AG04450 (cell line): ENCODE measurements around the gene SLC35A2. TPM values are rescaled to one million over a fixed set of nuclear protein-coding genes. Genes with fewer than 3 reads are reported as not detected.

Experiments
- CTCF ChIA-PET: fragments of 300-600, 350-600 bp; formaldehyde crosslinking; extraction: SDS; loops from one replicate; lab custom pipeline; 2022; ENCODE audit warnings: antibody characterized with exemption, inconsistent platforms; lab: Charles Lee
- POLR2A ChIA-PET: fragments of 350-600 bp; formaldehyde crosslinking; extraction: SDS; loops from one replicate; lab custom pipeline; 2021; ENCODE audit warnings: antibody characterized with exemption, inconsistent platforms; lab: Yijun Ruan, JAX
- DNase-seq: peaks from one replicate; pipeline ENCODE4 v3.0.0-alpha.2; 2011; ENCODE audit warnings: low read depth, low spot score
- H3K27ac ChIP-seq: one replicate; pipeline ENCODE4 v1.5.1; 2012; ENCODE audit warnings: low read depth, low read length, control low read depth
- H3K27me3 ChIP-seq: one replicate; pipeline ENCODE4 v1.6.0; 2012; ENCODE audit warnings: low read length; ENCODE audit not compliant: control insufficient read depth, insufficient read depth
- H3K4me3 ChIP-seq: 2 replicates; pipeline ENCODE4 v1.5.1; 2011; ENCODE audit warnings: mild to moderate bottlenecking, low read depth, low read length, control low read depth
- H3K9me3 ChIP-seq: 2 replicates; pipeline ENCODE4 v1.5.1; 2012; ENCODE audit warnings: low read length; ENCODE audit not compliant: control insufficient read depth, insufficient read depth
- CTCF ChIP-seq: IDR thresholded peaks from 2 replicates; pipeline ENCODE4 v1.5.1; 2011; ENCODE audit warnings: low read depth, low read length, control low read depth, inconsistent platforms
- polyA plus RNA-seq: library from polyadenylated mRNA; depleted of rRNA; stranded (reverse); fragments of >200 nt; gene quantifications from 2 replicates; pipeline ENCODE4 v1.2.3, GENCODE V29; 2011

Gene SLC35A2
- polyA plus RNA-seq, 1 experiment = 39.2 TPM

DNA sequence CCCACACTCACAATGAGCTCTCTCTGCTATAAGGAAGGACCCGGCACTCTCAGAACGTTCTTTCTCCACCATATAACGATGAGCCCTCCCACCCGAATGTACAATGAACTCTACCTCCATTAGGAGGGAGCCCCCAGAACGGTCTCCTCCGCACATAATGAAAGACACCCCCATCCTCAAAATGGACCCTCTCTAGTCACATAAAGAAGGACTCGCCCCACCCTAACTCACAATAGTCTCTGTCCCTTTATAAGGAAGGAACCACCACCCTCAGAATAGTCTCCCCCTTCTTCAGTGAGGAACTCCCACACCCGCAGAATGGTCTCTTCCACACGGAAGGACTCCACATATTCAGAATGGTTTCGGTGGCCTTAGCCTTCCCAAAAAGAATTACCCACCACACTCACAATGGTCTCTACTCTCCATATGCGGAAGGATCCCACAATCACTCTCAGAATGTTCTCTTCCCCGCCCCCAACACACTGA, 477 bp downstream of the SLC35A2 start:
- TF ChIP-seq CTCF = no peak
- ChIA-PET CTCF (interaction anchor here (1.1 to 1.7 kb wide), 2 partner anchors 19 to 263 kb away, joined by 5 to 7 read pairs; no protein-coding TSS in a partner anchor), POLR2A (interaction anchor here (1.1 to 1.5 kb wide), 2 partner anchors 13 kb away, joined by 5 to 11 read pairs; partner anchors contain the start of genes PQBP1 and TIMM17B)
- Histone ChIP-seq H3K4me3 (peak overlapping the region; percentile 83), H3K27me3 (no peaks in the 10 kb centered on the region), H3K9me3 (no peaks in the 10 kb centered on the region), H3K27ac (peak overlapping the region; percentile 75)
- no peak for DNase-seq

- CTCF ChIA-PET = interaction anchor here (0.5 kb wide), 1 partner anchor 55 kb away, joined by 5 read pairs; no protein-coding TSS in a partner anchor
- H3K27ac ChIP-seq = no peak overlapping the region
- H3K27me3 ChIP-seq = no peaks in the 10 kb centered on the region
- 0 out of 2 replicates have a peak overlapping the region, but pooled peaks have one; percentile 83 for H3K4me3 ChIP-seq
- DNase-seq = no peak
- POLR2A ChIA-PET = interaction anchor here (1.5 kb wide), 1 partner anchor 12 kb away, joined by 5 read pairs; the partner anchor contains the start of genes PQBP1 and TIMM17B
- H3K9me3 ChIP-seq = no peaks in the 10 kb centered on the region
- no peak for TF ChIP-seq CTCF
Measured at GRCh38 chrX:48909703-48910294, 1.6 kb downstream of the SLC35A2 start.

- H3K9me3 ChIP-seq = no peaks in the 10 kb centered on the region
- no peak overlapping the region for H3K27ac ChIP-seq
- no peak for TF ChIP-seq CTCF
- H3K4me3 ChIP-seq = no peak overlapping the region
- H3K27me3 ChIP-seq = no peaks in the 10 kb centered on the region
- POLR2A ChIA-PET = no interaction called here
- no peak for DNase-seq
- CTCF ChIA-PET = no interaction called here
Measured at GRCh38 chrX:48908600-48908999, 2.8 kb downstream of the SLC35A2 start.

DNA sequence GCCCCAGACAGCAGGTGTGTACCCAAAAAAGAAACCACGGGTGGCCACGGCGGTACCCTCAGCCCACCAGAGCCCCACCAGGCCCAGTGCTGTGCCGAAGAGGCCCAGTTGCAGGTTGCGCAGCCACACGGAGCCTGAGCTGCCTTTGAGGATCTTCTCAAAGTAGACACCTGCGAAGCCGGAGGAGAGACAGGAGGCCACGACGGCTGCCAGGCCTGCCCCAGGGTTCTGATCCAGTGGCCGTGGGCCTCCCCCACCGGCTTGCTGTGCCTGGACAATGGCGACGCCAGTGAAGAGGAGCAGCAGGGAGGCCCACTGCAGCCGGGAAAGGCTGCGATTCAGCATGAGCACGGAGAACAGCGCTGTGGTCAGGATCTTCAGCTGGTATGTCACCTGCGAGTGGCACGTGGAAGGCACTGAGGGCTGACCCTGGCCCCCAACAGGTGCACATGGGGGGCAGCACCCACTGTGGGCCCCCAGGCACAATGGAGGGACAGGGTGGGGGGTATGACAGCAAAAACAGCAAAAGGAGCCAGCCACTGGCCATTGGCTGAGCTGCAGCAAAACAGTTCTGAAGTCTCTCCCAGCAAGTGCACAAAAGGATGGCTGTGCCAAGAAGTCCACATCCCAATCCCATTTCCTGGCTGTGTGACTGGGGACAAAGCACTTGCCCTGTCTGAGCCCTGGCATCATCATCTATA, 6.2 kb downstream of the SLC35A2 start:
- no peak overlapping the region for H3K27ac ChIP-seq
- no peak for TF ChIP-seq CTCF
- H3K9me3 ChIP-seq = no peaks in the 10 kb centered on the region
- no peak for DNase-seq
- no peak overlapping the region for H3K4me3 ChIP-seq
- POLR2A ChIA-PET = no interaction called here
- H3K27me3 ChIP-seq = no peaks in the 10 kb centered on the region
- CTCF ChIA-PET = no interaction called here

DNA sequence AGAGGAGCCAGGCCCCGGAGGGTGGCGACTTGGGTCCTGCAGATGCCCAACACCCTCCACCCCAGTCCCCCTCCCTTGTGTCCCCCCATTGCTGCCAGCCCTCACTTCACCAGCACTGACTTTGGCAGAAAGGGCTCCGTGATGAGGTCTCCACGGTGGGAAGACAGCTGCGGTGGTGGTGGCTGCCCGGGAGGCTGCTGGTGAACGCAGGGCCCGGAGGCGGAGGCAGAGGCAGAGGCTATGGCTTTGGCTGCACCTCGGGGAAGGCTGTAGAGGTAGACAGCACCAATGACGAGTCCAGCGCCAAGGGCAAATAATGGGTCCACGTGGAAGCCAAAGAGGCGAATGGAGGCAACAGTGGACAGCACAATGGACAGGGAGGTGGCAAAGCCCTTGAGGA, 6.8 kb downstream of the SLC35A2 start:
- CTCF ChIA-PET = no interaction called here

More for the DNA sequence above, 6.8 kb downstream of the SLC35A2 start:
- H3K27ac ChIP-seq = no peak overlapping the region
- no peak overlapping the region for H3K4me3 ChIP-seq
- no peak for DNase-seq
- TF ChIP-seq CTCF = no peak
- POLR2A ChIA-PET = no interaction called here
- H3K27me3 ChIP-seq = no peaks in the 10 kb centered on the region
- no peaks in the 10 kb centered on the region for H3K9me3 ChIP-seq
